Neural cell (in vitro differentiated cells): ENCODE results near the gene FAM111A.
"Not testable (repeated sequence)": the region's sequence is repeated elsewhere in the genome, so short reads cannot be mapped to it uniquely, and the experiment has no call there.

Source experiments
- EP300 ChIP-seq: fragments of 450-650 bp; conservative IDR thresholded peaks from 2 replicates; pipeline ENCODE4 v1.6.1; 2014; ENCODE audit warnings: antibody characterized with exemption, mild to moderate bottlenecking, moderate library complexity; ENCODE audit not compliant: poor library complexity, severe bottlenecking
- EZH2 ChIP-seq: fragments of 200-600, 300-800 bp; shearing (Covaris generic), sonication (generic); IDR thresholded peaks from 2 replicates; pipeline ENCODE4 v1.6.1; 2014; ENCODE audit warnings: antibody characterized with exemption, low read length, borderline replicate concordance, mild to moderate bottlenecking; ENCODE audit not compliant: insufficient read depth, poor library complexity, severe bottlenecking
- MXI1 ChIP-seq: fragments of 450-650 bp; conservative IDR thresholded peaks from 2 replicates; pipeline ENCODE4 v1.6.1; 2014; ENCODE audit warnings: antibody characterized with exemption, mild to moderate bottlenecking; ENCODE audit not compliant: poor library complexity, severe bottlenecking
- POLR2AphosphoS5 ChIP-seq: IDR thresholded peaks from 2 replicates; pipeline ENCODE4 v1.6.1; 2012
- RAD21 ChIP-seq: fragments of 450-650 bp; conservative IDR thresholded peaks from 2 replicates; pipeline ENCODE4 v1.6.1; 2014; ENCODE audit warnings: antibody characterized with exemption, mild to moderate bottlenecking, moderate library complexity
- SMC3 ChIP-seq: fragments of 450-650 bp; conservative IDR thresholded peaks from 2 replicates; pipeline ENCODE4 v1.6.1; 2014; ENCODE audit warnings: antibody characterized with exemption, mild to moderate bottlenecking, moderate library complexity; ENCODE audit not compliant: poor library complexity
- TAF1 ChIP-seq: IDR thresholded peaks from 2 replicates; pipeline ENCODE4 v1.6.1; 2012; ENCODE audit warnings: low read depth
- TF ChIP-seq, protein P1 (sequence below): fragments of 450-650 bp; IDR thresholded peaks from 2 replicates; pipeline ENCODE4 v1.5.1; 2014; ENCODE audit warnings: antibody characterized with exemption, mild to moderate bottlenecking, moderate library complexity; ENCODE audit not compliant: poor library complexity, severe bottlenecking
- TF ChIP-seq, protein P2 (sequence below): IDR thresholded peaks from 2 replicates; pipeline ENCODE4 v1.6.1; 2012; ENCODE audit warnings: borderline replicate concordance

DNA sequence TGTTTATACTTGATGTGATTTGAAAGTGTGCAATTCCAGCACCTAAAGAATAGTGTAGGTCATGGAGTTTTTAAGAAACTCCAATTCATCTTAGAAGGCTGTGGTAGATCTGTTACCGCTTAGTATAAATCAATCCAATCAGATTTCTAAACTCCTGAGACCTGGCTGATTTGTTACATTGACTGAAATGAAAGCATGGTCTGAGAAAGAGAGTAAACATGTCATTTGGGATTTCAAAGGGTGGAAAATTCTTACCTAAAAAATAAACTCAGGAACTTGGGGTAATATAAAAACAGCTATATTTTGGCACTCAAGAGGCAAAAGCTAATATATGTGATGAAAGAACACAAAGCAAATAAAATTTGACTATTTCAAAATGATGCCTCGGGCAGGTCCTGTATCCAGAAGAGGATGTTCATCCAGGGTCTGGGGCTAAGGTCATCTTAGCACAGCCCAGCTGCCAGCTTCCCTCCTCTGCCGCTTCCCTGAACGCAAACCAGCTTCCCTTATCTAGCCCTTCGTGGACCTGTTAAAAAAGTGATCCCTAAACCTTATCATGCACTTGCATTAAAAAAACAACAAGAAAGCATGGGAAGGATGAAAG, 46.6 kb upstream of the FAM111A start:
- TF ChIP-seq, protein P1, sequence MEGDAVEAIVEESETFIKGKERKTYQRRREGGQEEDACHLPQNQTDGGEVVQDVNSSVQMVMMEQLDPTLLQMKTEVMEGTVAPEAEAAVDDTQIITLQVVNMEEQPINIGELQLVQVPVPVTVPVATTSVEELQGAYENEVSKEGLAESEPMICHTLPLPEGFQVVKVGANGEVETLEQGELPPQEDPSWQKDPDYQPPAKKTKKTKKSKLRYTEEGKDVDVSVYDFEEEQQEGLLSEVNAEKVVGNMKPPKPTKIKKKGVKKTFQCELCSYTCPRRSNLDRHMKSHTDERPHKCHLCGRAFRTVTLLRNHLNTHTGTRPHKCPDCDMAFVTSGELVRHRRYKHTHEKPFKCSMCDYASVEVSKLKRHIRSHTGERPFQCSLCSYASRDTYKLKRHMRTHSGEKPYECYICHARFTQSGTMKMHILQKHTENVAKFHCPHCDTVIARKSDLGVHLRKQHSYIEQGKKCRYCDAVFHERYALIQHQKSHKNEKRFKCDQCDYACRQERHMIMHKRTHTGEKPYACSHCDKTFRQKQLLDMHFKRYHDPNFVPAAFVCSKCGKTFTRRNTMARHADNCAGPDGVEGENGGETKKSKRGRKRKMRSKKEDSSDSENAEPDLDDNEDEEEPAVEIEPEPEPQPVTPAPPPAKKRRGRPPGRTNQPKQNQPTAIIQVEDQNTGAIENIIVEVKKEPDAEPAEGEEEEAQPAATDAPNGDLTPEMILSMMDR: not testable (repeated sequence)
- not testable (repeated sequence) for TF ChIP-seq MXI1, POLR2AphosphoS5, EP300, RAD21, TAF1, EZH2, SMC3
- TF ChIP-seq, protein P2, sequence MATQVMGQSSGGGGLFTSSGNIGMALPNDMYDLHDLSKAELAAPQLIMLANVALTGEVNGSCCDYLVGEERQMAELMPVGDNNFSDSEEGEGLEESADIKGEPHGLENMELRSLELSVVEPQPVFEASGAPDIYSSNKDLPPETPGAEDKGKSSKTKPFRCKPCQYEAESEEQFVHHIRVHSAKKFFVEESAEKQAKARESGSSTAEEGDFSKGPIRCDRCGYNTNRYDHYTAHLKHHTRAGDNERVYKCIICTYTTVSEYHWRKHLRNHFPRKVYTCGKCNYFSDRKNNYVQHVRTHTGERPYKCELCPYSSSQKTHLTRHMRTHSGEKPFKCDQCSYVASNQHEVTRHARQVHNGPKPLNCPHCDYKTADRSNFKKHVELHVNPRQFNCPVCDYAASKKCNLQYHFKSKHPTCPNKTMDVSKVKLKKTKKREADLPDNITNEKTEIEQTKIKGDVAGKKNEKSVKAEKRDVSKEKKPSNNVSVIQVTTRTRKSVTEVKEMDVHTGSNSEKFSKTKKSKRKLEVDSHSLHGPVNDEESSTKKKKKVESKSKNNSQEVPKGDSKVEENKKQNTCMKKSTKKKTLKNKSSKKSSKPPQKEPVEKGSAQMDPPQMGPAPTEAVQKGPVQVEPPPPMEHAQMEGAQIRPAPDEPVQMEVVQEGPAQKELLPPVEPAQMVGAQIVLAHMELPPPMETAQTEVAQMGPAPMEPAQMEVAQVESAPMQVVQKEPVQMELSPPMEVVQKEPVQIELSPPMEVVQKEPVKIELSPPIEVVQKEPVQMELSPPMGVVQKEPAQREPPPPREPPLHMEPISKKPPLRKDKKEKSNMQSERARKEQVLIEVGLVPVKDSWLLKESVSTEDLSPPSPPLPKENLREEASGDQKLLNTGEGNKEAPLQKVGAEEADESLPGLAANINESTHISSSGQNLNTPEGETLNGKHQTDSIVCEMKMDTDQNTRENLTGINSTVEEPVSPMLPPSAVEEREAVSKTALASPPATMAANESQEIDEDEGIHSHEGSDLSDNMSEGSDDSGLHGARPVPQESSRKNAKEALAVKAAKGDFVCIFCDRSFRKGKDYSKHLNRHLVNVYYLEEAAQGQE: not testable (repeated sequence)
